8988T (cell line): ENCODE data around the gene DHRS1.

Experiments used
- DNase-seq: peaks from one replicate; pipeline ENCODE4 v3.0.0; 2011

The DHRS1 gene

GRCh38 chr14:24280797-24281460, 18.7 kb downstream of the DHRS1 start:
- DNase-seq = no peak

- no peak for DNase-seq
These were observed 20.0 kb downstream of the DHRS1 start for GRCh38 chr14:24279301-24280186.

GRCh38 chr14:24278424-24278823, 21.2 kb downstream of the DHRS1 start:
- DNase-seq = no peak

GRCh38 chr14:24277606-24278321, 21.8 kb downstream of the DHRS1 start:
- DNase-seq = no peak

- no peak for DNase-seq
These were observed 22.5 kb downstream of the DHRS1 start for GRCh38 chr14:24277071-24277470.

GRCh38 chr14:24274101-24274543, 25.5 kb downstream of the DHRS1 start:
- no peak for DNase-seq

GRCh38 chr14:24273422-24273998, 26.1 kb downstream of the DHRS1 start:
- DNase-seq = no peak

GRCh38 chr14:24272467-24272866, 27.1 kb downstream of the DHRS1 start:
- no peak for DNase-seq

- no peak for DNase-seq
These were observed 27.7 kb downstream of the DHRS1 start for GRCh38 chr14:24271834-24272263.

GRCh38 chr14:24271134-24271833, 28.3 kb downstream of the DHRS1 start, which contains the start of gene RABGGTA:
TSS of gene RABGGTA (minus strand) at chr14:24271597. CDS start at chr14:24271115, 482 bp downstream.
- peak; percentile 88 for DNase-seq

GRCh38 chr14:24270537-24271133, 28.9 kb downstream of the DHRS1 start:
- no peak for DNase-seq

GRCh38 chr14:24269910-24270536, 29.6 kb downstream of the DHRS1 start:
- no peak for DNase-seq

- no peak for DNase-seq
These were observed 30.2 kb downstream of the DHRS1 start for GRCh38 chr14:24269368-24269767.

GRCh38 chr14:24268225-24268624, 31.4 kb downstream of the DHRS1 start:
- DNase-seq = no peak

- no peak for DNase-seq
These were observed 32.1 kb downstream of the DHRS1 start for GRCh38 chr14:24267516-24267915.

- no peak for DNase-seq
These were observed 33.0 kb downstream of the DHRS1 start for GRCh38 chr14:24266344-24267244.

GRCh38 chr14:24264298-24264697, 35.3 kb downstream of the DHRS1 start:
- no peak for DNase-seq

- DNase-seq = no peak
These were observed 35.7 kb downstream of the DHRS1 start for GRCh38 chr14:24263848-24264247.

GRCh38 chr14:24262821-24263733, 36.5 kb downstream of the DHRS1 start, which contains the start of gene TGM1:
TSS of gene TGM1 (minus strand) at chr14:24263177. CDS start at chr14:24262352, 825 bp downstream.
- no peak for DNase-seq
